DMS53 (cell line): ENCODE data around the gene CHN1.
A peak's percentile ranks its signal among the peaks of the same experiment; 100 is the strongest.

Experiments
- DNase-seq: peaks from one replicate; lab custom pipeline; 2025; lab: John Stamatoyannopoulos, UW

CHN1 gene

DNA sequence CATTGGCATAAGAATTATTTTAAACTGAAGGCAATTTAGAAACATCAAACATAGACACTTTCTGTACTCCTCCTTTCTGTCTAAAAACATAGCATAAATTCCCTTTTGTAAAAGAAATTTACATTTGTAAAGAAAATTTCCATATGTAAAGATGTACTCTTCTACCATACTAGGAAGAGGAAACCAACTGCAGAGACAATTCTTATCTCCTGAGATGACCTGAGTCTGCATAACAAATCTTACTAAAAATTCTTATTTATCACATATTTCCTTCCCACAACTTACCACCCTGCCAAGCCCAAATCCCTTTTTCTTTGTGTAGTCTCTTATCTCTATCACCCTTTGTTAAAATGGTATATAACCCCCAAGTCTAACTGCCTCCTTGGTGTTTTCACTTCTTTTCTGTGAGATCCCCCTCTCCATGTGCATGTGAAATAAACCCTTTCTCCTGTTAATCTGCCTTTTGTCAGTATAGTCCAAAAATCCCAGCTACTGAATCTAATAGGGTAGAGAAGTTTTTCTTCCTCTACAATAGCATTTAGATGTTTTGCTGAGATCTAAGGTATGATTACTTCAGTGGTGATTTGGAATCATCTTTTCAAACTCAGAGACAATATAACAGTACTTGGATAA, 81.0 kb downstream of the CHN1 start:
- no peak for DNase-seq

DNA sequence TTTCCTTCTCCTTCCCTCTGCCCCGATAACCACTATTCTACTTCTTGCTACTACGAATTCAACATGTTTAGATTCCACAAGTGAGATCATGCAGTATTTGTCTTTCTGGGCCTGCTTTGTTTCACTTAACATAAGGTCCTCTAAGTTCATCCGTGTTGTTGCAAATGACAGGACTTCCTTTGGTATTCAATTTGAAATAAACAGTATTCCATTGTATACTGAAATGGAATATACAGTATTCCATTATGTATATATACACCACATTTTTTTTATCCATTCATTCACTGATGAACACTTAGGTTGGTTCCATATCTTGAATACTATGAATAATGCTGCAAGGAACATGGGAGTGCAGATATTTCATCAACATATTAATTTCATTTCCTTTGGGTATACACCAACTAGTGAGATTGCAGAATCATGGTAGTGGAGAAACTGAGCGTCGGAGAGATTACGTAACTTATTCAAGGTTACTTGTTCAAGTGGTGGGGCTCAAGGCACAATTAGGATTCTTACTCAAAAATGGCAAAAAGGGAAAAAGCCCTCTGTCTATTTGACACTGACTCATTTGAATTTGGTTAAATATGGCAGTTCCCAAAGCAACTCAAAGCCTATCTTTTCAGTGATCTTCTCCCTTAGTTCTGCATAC, 85.1 kb downstream of the CHN1 start:
- DNase-seq, result no peak

DNA sequence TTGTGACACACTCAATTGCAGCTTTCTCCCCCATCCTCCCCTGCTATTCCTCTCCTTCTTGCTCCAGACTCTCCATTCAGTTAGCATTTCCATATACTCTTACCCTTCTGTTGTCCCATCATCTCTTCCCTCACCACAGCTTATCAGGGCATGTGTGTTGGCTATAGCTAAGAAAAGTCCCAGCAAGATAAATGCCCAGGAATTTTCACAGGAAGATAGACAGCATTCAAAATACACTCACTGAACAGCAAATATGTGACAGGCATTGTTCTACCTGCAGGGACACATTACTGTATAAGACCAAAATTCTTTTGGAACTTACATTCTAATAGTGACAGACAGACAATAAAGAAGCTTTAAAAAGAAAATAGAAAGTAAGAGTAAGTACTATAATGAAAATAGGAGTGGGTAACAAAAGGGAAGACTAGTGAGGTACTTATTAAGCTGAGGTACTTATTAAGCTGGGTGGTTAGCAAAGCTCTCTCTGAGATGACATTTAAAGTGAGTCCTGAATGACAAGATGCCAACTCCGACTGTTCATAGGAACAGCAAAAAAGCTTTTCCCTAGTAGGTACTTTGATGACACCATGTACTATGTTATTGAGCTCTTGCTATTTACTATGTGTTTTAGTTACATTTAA, 86.2 kb downstream of the CHN1 start:
- no peak for DNase-seq

DNA sequence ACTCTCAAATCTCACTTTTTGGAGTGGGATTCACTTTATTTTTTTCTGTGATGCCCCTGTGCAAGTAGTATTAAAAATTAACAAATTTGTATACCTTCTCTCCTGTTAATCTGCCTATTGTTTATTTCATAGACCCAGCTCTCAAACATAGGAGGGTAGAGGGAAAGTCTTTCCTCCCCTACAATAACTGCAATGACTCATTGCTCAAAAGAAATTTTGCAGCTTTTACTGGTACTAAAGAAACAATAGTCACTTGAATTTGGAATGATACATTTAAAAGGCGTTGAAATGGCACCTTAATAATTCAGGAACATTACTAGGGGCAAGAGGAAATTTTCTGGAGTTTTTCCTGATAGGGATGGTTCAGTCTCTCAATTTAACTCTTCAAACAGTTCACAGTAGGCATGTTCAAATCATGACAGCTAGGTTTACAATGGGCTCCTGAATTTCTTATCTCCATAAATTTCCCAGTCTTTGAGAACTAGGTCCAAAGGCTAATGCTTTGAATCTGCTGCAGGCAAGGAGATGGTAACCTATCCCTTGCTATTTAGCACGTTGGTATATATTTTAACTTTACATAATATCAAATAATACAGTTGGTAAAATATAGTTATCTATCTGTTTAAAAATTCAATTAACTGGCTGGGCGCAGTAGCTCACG, 88.8 kb downstream of the CHN1 start:
- no peak for DNase-seq

DNA sequence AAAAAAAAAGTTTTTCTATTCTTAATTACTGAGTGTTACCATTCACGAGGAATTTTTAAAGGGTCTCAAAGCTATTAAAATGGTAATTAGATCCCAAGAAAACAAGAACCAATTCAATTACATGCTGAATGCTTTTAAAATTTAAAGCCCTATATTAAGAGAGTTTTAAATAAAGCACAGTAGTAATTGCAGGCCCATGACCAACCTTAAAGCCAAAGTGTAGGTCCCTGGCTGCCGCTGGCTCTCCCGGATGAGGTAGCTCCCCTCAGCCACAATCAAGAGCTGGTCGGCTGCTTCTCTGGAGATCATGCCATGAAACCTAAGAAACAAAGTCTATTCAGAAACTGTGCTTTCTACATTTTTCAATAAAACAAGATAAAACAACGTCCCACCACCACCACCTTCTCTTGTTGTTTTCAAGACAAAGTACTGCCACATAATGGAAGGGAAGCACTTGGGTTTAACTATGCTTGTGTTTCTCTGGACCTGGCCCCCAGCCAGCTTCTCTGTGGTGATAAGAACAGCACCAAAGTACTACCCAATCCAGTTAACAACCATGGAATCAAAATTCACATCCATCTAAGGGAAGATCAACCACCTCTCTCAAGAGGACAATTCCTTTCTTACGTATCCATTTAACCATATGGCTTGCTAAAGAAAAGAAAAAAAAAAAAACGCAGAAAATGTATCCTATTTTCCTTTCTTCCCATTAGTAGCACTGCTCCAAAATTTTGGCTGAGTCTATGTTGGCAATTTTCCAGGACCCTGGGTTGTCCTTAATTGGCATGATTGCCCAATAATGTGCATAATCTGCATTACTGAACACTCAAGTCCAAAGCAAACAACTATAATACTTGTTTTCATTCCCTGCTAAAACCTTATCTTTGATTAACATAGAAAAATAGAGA, 90.1 kb downstream of the CHN1 start:
- no peak for DNase-seq

DNA sequence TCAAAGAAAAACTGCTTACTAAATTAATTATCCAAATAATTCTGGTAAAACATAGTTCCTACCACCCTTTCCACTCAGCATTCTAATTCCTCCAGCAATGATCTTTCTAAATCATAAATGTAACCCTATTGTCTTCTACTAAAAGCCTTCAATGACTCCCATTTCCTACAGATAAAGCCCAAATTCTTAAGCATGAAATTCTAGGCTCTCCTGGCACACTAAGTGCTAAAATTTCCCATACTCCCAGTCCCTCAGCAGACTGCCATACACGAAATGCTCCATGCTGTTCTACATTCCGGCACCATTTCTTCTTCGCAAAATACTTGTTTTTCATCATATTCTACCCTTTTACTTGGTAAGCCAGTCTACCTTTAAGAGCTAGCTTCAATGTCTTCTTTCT, 96.9 kb downstream of the CHN1 start:
- DNase-seq, result no peak

DNA sequence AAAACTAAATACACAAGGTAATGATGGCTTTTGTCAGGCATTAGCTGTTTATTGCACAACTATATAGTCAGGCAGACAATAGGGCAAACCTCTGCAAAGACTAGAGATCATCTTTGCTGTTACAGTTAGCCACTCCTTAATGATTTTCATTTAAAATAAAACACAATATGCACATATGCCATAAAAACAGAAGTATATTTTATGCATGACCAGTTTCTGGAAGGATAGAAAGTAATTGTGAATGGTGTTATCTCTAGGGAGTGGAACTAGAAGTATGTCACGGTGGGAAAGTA, 102.0 kb downstream of the CHN1 start:
- DNase-seq, result no peak

DNA sequence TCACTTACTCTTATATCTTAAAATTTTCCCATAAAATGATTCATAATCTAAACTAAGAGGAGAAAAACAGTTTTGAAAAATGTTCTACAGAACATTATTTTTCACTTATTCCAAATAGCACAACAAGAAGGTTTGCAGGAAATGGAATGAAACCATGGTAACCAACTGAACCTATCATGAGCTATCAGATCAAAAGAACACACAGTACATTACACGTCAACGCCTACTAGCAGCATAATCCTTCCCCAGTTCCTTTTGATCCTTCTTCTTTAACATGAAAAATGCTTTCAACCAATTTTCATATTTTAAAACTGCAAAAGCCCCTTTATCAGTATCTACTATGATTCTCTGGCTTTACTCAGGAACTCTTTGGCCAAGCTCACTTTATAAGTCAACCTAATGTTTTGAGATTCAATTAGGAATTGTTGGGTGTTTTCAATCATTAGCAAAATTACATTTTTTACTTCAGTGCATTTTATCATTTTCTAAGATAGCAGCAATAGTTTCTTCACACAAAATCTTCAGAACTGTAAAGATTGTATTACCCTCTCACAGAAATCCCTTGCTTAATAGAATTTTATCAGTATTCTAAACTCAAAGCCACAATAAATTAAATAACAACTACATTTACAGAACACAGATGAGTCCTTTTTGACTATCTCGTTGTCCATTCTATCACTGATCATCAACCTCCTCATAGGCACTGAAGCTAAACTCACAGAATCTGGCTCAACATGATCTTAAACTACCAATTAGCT, 102.5 kb downstream of the CHN1 start:
- peak; percentile 14 for DNase-seq

DNA sequence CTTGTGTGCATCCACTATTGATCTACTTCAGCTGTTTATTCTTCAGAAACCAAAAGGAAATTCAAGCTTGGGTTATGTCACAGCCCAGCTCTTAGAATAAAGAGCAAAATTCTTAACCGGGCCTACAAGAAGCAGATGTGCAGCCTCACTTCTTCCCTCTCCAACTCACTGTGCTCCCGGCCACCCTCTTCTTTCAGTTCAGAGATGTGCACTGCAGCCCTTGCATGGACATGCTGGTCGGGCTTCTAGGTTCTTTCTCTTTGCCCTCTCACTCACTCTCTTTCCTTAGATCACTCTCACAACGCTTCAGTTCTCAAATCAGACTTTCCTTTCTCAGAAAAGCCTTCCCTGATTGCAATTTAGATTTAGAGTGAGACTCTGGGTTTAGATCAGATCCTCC, 104.1 kb downstream of the CHN1 start:
- no peak for DNase-seq

DNA sequence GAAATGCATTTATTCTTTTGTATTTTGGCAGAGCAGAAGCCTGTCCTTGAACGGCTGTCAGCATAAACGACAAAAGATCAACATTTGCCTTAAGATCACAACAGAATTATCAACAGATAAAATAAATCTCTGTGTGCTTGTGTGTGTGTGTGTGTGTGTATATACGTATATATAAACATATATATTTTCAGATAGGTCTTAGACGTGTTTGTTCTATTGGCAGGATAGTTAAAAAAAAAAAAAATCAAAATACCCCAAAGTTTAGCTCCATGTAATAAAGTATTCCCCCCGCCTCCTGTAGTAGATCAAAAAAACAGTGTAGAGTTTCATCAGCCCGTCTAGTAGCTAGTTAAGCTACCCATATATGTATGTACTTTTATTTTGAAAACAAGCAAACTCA, 107.9 kb downstream of the CHN1 start:
- DNase-seq, result no peak

DNA sequence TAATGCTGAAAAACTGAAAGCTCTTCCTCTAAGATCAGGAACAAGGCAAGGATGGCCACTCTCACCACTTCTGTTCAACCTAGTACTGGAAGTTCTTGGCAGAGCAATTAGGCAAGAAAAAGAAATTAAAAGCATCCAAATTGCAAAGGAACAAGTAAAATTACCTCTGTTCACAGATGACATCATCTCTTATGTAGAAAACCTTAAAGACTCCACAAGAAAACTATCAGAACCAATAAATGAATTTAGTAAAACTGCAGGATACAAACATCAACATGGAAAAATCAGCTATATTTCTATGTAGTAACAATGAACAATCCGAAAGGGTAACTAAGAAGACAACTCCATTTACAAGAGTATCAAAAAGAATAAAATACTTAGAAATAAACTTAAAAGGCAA, 112.2 kb downstream of the CHN1 start:
- DNase-seq, result no peak

DNA sequence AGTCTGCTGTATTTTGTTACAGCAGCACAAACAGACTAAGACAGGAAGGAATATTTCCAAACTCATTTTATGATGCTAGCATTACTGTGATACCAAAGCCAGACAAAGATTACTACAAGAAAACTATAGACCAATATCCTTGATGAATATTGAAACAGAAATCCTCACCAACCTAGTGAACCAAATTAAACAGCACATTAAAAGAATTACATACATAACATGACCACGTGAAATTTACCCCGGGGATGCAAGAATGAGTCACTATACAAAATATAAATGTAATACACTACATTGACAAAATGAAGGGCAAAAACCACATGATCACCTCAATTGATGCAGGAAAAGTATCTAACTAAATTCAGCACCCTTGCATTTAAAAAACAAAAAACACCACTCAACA, 112.6 kb downstream of the CHN1 start:
- DNase-seq, result no peak

DNA sequence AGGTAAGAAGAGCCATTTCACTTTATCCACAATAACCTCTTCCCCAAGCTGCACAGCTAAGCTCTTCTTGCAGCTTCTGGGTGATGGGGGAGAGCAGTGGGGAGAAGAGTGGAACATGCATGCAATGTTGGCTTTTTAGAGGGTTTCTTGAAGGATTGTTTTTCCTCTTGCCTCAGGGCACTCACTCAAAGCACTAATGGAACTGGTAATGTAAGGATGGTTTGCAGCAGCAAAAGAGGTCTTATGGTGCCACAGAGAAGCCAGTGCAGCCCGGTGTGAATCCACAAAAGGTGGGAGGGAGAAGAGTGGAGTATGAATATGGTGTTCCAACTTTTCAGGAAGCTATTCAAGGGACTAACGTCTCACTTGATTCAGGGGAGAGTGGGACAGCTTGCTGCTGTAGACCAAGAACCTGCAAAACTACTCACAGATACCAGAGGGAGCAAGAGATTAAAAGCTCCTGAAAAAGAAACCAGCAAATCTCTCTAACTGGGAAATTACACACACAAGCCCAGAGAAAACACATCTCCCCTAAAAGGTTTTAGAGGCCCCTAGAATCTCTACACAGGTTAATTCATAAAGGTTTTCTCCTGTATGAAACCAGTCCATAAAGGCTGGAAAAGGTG, 116.4 kb downstream of the CHN1 start:
- no peak for DNase-seq

DNA sequence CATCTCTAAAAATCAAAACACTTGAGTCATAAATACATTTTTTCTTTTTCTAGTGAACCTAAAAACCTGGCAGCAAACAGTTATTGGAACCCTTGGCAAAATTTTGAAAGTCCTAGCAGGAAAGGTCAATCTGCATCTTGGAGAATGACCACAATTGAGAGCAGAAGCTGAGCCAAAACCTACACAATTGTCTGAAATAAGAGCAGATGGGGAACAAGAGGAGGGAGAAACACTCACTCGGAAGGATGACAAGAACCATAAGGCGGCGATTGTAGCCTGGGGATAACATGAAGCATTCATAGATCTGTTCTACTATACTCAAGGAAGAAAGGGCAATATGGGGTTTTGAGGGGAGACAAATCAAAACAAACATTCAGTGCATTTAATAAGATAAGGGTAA, 117.0 kb downstream of the CHN1 start:
- DNase-seq, result no peak

DNA sequence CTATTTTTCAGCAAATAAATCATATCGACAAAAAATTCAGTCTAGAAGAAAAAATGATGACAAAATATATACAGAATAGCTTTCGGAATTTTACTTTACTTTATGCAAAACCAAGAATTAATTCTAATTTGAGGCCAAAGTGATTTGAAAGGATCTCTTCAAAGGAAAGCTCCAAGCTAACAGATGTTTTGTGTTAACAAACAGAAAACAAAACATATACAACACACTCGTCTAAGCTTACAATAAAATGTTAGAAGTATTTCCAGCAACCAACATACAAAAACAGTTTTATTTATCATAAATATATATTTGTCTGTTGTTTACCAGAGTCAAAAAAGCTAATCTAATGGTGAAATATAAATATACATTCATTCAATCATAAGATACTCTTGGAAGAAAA, 122.8 kb downstream of the CHN1 start:
- DNase-seq, result no peak

DNA sequence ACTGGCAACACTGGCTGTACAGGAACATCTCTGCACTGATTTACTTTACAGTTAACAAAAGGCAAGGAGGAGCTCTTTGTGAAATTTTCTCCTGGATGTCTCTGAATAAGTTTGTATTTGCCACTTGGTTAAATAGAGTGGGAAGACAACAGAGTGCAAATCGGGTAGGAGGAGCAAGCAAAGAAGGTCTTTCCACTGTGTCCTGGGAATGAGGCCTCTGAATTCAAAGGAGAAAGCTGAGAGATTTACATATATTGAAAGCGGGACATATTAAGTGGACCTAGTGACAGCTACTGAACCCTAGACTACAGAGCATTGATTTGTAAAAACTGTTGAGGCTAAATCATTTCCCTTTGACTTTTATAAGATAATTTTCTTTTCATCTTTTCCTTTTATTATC, 123.5 kb downstream of the CHN1 start:
- no peak for DNase-seq

DNA sequence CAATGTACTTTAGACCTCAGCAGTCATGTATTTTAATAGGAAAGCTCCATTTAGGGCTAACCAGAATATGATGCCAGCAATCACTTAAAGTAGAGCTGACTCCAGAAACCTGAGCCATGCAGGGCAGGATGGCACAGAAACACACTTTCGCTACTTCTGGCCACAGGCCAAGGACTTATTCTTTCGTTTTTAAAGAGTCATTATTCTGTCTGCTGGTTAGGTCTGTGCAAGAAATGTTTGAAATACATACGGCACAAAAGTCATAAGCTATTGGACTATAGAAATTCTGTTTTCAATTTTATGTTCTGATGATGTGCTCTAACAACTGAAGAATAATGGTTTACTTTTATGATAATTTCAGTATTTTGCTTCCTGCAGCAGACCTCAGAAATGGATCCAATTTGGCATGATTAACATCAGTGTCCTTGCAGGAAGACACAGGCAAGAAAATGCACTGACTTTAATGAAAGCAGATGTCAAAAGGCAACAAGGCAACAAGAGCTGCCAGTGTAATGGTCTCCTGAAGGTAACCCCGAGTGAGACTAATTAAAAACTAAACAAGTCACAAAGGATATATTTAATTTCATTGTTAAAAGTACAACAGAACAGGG, 126.5 kb downstream of the CHN1 start:
- DNase-seq, result no peak

DNA sequence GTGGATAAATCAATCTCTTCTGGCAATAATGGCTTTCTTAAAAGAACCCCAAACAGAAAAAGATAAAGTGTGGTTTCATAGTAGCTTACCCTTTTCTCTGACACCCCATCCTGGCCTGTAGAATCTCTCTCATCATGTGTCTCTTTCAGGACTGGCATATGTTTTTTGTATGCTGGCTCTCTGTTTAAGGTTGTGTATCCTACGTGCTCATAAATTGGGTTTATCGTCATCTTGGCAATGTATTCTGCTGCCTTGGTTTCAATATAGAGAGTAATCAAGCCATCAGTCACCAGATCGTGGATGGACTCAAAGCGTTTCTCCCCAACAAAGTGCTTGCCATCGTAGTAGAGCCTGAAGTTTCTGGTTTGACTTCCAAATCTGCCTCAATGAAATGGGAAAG, 127.4 kb downstream of the CHN1 start:
- no peak for DNase-seq

DNA sequence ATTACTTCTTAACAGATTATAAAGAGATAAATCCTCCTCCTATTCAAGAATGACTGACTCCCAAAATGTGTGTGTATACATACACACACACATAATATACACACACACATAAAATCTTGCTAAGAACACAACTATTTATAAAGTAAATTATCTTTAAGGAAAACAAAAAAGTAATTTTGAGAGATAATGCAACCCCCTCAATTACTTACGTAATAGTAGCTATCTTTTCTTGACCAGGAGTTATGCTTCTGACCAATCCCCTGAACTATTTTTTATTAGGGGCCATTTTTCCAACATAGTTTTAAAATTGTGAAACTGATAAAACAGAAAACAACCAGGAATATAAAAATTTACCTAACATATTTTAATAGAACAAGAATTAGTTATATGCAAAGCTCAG, 127.9 kb downstream of the CHN1 start:
- DNase-seq, result no peak

DNA sequence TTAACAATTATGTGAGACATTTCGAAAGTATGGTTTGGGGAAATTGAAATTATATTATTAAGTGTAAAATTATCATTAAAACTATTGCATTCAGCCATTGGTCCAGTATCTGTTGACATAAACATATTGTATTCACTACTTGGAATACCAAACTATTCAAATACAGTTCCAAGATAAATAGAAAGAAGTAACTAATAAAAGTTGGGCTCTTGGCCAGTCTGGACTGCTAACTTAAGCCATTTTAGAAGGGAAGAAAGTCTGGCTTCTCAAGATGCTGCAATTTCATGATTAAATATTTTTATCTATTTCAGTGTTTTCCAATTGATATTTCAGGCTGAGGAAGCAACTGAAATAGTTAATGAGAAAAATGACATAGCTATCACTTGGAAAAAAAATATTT, 131.1 kb downstream of the CHN1 start:
- no peak for DNase-seq

DNA sequence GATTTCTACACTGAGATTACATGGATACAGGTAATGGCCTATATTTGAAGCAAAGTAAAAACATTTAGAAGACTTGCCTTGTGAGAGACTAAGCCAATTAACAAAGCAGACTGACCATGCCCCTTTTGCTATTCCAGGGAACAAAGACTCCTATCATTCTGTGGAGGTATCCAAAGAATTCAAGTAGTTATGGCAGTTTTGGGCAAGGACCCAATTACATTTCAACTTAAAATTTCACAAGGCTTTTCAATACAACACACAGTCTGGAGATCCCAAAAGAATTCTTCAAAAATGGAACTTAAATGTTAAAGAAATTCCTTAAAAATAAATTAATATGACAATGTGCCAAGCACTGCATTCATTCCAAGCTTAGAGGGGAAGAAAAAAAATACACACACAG, 131.7 kb downstream of the CHN1 start:
- no peak for DNase-seq
